ENCODE measurements around the gene PTPRR.

GRCh38 chr12:70919597-70920035 is 922 bp downstream of the PTPRR start:
- TF ChIP-seq CTCF (IDR thresholded peaks at IDR 0.05): no peak
- no peak for TF ChIP-seq POLR2A (IDR thresholded peaks at IDR 0.05)
- no peak for TF ChIP-seq EP300 (IDR thresholded peaks at IDR 0.05)

Measured in ovary (tissue), 3 donors.